ENCODE data around the gene PREPL. TPM values are rescaled to one million over a fixed set of nuclear protein-coding genes. Genes with fewer than 3 reads are reported as not detected.

Gene PREPL
- total RNA-seq, 2 donors from 2014 or later, result 22.0 to 30.1 TPM

DNA sequence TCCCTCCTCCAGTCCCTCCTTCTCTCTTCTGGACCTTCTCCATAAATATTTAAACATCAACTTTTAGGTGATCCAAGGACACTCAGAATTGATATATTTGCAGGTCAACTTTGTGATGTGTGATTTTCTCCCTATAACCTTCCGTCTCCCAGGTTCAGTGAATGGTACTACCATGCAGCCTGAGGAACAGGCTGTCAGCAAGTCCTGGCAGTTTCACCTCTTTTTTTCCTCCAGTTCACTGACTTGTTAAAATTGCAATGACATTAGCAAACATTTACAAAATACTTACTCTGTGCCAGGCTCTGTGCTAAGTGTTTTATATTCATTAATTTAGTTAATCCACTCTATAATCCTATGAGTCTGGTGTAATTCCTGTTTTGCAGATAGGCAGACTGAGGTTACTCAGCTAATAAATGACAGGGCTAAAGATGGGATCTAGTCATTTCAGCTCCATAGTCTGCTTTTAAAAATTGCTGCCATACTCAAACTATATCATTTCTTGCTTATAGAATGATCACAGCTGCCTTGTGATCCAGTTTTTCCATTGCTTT is 78.1 kb downstream of the PREPL start:
- Mint-ChIP-seq H3K4me1 (ENCODE audit: low read depth) (no peaks in the 10 kb centered on the region), H3K36me3 (ENCODE audit: insufficient read depth in 2 of 2) (no peaks in the 10 kb centered on the region), H3K27ac (no peak overlapping the region), H3K27me3 (ENCODE audit: low read depth) (no peaks in the 10 kb centered on the region), H3K9me3 (no peaks in the 10 kb centered on the region), H3K4me3 (no peak overlapping the region)
- DNase-seq, result no peak
- no peak for ATAC-seq (replicated peaks in 1 of 2)

DNA sequence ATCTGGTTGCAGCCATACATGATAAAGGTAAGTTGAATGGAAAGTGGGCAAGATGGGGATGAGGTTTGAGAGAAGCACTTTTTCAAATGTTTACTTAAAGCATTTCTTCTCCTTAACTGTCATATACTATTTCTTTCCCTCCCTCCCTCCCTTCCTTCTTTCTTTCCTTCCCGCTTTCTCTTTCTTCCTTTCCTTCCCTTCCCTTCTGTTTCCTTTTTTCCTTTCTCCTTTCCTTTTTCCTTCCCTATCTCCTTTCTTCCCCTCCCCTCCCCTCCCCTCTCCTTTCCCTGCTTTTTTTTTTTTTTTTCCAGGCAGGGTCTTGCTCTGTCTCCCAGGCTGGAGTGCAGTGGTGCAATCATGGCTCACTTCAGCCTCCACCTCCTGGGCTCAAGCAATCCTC is 80.4 kb downstream of the PREPL start:
- H3K4me1 Mint-ChIP-seq (ENCODE audit: low read depth), result no peaks in the 10 kb centered on the region
- ATAC-seq (replicated peaks in 1 of 2) (no peak), DNase-seq (no peak)
- no peak overlapping the region for H3K27ac Mint-ChIP-seq
- no peak overlapping the region for H3K4me3 Mint-ChIP-seq
- no peaks in the 10 kb centered on the region for H3K9me3 Mint-ChIP-seq
- no peaks in the 10 kb centered on the region for H3K27me3 Mint-ChIP-seq (ENCODE audit: low read depth)
- no peaks in the 10 kb centered on the region for H3K36me3 Mint-ChIP-seq (ENCODE audit: insufficient read depth in 2 of 2)

DNA sequence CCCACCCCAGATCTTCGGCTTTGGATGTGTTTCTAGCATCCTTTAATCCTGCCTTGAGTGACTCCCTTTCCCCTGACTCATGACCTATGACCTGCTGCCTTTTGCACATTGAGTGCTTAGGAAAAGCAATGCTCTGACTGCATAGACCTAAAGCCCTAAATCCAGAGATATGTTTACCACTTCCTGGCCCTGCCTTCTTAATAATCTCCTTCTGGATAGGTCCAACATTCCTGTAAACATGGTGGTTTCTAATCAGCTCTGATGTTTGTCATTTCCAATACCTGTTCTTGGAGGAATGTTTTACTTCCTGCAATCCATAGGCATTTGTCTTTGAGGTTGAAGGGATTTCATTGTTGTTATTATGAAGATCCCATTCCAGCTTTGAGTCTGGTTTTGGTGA is 83.8 kb downstream of the PREPL start:
- DNase-seq, result no peak
- no peaks in the 10 kb centered on the region for H3K36me3 Mint-ChIP-seq (ENCODE audit: insufficient read depth in 2 of 2)
- ATAC-seq (replicated peaks in 1 of 2), result no peak
- H3K4me1 Mint-ChIP-seq (ENCODE audit: low read depth), result no peaks in the 10 kb centered on the region
- H3K27me3 Mint-ChIP-seq (ENCODE audit: low read depth), result no peaks in the 10 kb centered on the region
- H3K4me3 Mint-ChIP-seq, result no peak overlapping the region
- H3K27ac Mint-ChIP-seq, result no peak overlapping the region
- H3K9me3 Mint-ChIP-seq, result no peaks in the 10 kb centered on the region

DNA sequence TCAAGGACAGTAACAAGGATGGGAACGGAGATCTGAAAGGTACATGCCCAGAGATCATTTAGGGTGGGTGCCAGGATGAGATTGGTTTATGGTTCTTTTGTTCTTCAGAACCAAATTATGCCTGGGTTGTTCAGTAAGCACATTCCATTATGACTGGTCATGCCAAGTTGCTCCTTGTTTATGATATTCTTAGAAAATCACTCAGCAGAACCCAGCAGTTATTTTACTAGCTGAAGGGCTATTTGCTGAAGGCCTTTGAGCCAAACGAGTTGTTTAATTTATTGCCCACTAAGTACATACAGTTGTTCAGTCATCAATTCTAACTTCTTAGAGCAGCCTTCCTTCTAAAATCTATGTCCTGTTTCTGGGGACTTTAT is 85.4 kb downstream of the PREPL start:
- H3K9me3 Mint-ChIP-seq, result no peaks in the 10 kb centered on the region

DNA sequence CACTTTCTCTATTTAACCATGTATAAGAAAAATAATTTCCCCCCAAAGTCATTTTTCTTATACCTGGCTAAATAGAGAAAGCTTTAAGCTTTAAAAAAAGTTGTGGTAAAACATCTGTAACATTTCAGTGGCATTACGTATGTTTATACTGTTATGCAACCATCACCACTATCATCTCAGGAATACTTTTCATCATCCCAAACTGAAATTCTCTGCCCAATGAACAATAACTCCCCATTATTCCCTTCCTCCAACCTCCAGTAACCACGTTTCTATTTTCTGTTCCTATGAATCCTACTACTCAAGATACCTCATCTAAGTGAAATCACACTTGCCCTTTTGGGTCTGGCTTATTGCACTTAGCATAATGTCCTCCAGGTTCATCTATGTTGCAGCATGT is 87.7 kb downstream of the PREPL start:
- Mint-ChIP-seq H3K27ac (no peak overlapping the region), H3K36me3 (ENCODE audit: insufficient read depth in 2 of 2) (no peaks in the 10 kb centered on the region), H3K4me1 (ENCODE audit: low read depth) (no peaks in the 10 kb centered on the region), H3K9me3 (no peaks in the 10 kb centered on the region), H3K27me3 (ENCODE audit: low read depth) (no peaks in the 10 kb centered on the region), H3K4me3 (no peak overlapping the region)
- ATAC-seq (replicated peaks in 1 of 2), result no peak
- no peak for DNase-seq

More for the DNA sequence above, 85.4 kb downstream of the PREPL start:
- DNase-seq, result no peak
- Mint-ChIP-seq H3K4me1 (ENCODE audit: low read depth) (no peaks in the 10 kb centered on the region), H3K27ac (no peak overlapping the region), H3K36me3 (ENCODE audit: insufficient read depth in 2 of 2) (no peaks in the 10 kb centered on the region), H3K27me3 (ENCODE audit: low read depth) (no peaks in the 10 kb centered on the region), H3K4me3 (no peak overlapping the region)
- no peak for ATAC-seq (replicated peaks in 1 of 2)

DNA sequence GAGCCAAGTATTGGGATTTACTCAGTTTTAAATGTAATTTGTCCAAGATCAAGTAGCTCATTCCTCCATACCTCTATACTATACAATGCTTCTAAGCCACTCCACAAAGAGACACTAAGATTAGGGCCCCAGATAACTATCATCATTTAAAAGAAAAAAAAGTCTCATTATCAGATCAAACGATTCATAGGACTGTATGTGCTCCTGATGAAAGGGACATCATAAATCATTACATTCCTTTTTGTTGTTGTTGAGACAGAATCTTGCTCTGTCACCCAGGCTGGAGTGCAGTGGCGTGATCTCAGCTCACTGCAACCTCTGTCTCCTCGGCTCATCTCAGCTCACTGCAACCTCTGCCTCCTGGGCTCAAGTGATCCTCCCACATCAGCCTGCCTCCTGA is 88.2 kb downstream of the PREPL start:
- no peak overlapping the region for H3K4me3 Mint-ChIP-seq
- no peaks in the 10 kb centered on the region for H3K4me1 Mint-ChIP-seq (ENCODE audit: low read depth)
- no peaks in the 10 kb centered on the region for H3K27me3 Mint-ChIP-seq (ENCODE audit: low read depth)
- no peaks in the 10 kb centered on the region for H3K9me3 Mint-ChIP-seq
- no peak overlapping the region for H3K27ac Mint-ChIP-seq
- DNase-seq (no peak), ATAC-seq (replicated peaks in 1 of 2) (no peak)
- no peaks in the 10 kb centered on the region for H3K36me3 Mint-ChIP-seq (ENCODE audit: insufficient read depth in 2 of 2)

DNA sequence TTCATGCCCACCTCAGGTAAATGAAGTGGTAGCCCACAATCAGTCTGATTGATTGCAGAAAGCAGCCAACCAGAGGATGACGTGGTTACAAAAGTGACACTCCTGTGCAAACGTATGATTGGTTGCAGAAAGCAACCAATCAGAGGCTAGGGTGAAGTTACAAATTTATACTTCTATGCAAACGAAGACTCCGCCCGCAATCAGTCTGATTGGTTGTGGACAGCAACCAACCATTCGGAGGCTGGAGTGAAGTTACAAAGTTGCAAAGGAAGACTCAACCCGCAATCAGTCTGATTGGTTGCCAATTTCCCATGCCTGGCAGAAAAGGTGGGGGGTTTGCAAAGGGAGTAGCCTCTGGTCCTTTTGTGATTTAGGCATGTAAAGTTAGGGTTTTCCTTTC is 90.0 kb downstream of the PREPL start:
- Mint-ChIP-seq H3K27me3 (ENCODE audit: low read depth) (no peaks in the 10 kb centered on the region), H3K27ac (no peak overlapping the region), H3K9me3 (no peaks in the 10 kb centered on the region), H3K36me3 (ENCODE audit: insufficient read depth in 2 of 2) (no peaks in the 10 kb centered on the region), H3K4me3 (no peak overlapping the region), H3K4me1 (ENCODE audit: low read depth) (no peaks in the 10 kb centered on the region)
- no peak for ATAC-seq (replicated peaks in 1 of 2)
- DNase-seq, result no peak

DNA sequence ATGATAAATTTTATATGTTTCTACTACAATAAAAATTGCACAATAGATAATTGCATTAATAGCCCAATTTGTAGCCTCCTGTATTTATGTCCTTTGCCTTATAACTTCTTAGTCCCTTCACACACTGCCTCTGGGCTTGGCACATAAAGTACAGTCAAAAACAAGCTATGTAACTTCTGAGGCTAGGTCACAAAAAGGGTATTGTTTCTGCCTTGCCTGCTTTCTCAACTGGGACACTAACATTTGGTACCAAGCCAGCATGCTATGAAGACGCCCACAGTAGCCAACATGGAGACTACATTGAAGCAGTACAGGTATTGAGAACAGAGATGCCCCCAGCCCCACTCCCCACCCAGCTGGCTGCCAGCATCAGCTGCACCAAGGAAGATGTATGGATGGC is 91.5 kb downstream of the PREPL start:
- Mint-ChIP-seq H3K27me3 (ENCODE audit: low read depth) (no peaks in the 10 kb centered on the region), H3K36me3 (ENCODE audit: insufficient read depth in 2 of 2) (no peaks in the 10 kb centered on the region), H3K4me3 (no peak overlapping the region), H3K27ac (no peak overlapping the region), H3K4me1 (ENCODE audit: low read depth) (no peaks in the 10 kb centered on the region), H3K9me3 (no peaks in the 10 kb centered on the region)
- ATAC-seq (replicated peaks in 1 of 2) (no peak), DNase-seq (no peak)

DNA sequence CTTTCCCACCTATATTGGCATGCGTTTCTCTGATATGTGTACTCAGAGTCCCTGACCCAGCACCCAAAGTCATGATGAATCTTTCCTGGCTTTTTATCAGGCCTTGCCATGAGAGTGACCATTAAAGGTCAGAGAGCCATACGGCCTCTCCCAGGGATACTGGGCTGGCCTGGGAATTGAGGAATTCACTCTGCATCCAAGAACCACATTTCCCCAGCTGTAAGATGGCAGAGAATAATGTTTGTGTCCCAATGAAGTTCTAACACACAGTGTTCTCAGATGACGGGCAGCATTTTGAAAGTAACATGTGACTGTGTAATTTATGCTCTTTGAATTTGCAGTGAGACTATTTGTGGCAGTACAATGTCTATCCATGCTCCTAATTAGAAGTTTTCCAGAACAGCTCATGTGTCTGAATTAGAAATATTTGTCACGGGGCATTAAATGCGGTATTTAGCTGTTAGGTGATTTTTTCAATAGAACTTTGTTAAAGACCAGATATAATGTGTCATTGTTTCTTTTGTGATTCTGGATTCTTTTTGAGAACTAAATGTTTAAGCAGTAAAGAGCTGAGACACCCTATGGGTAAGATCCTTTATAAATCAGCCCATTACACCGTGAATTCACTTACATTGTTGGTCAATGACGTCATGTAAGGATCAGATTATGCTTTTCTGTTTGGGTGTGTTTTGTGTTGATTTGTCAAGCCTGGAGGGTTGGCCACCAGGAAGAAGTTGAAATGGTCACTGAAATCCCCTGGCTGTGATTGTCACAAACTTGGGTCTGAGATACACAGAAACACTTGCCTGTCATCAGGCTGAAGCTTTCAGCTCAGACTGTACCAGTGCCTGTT is 93.3 kb downstream of the PREPL start:
- ATAC-seq (replicated peaks in 1 of 2), result no peak
- Mint-ChIP-seq H3K4me1 (ENCODE audit: low read depth) (no peaks in the 10 kb centered on the region), H3K9me3 (no peaks in the 10 kb centered on the region), H3K27ac (no peak overlapping the region), H3K36me3 (ENCODE audit: insufficient read depth in 2 of 2) (no peaks in the 10 kb centered on the region), H3K4me3 (no peak overlapping the region), H3K27me3 (ENCODE audit: low read depth) (no peaks in the 10 kb centered on the region)
- no peak for DNase-seq

Other genes starting within 250 kb of the PREPL start
- 10 to 100 TPM; 47.6 to 60.1 TPM for gene PPM1B, start 192.6 kb downstream of the PREPL start, total RNA-seq
- gene SLC3A1, start 86.0 kb downstream of the PREPL start, total RNA-seq, result under 1 TPM in 1 of 2 donors, not detected in 1; 0.26 TPM
- 10 to 100 TPM; 26.1 to 26.5 TPM for gene CAMKMT, start 453 bp upstream of the PREPL start, total RNA-seq